ENCODE results near the gene MTSS2. TPM values are rescaled to one million over a fixed set of nuclear protein-coding genes. Genes with fewer than 3 reads are reported as not detected.

The MTSS2 gene
- total RNA-seq, 1 donor: 97.6 TPM

DNA sequence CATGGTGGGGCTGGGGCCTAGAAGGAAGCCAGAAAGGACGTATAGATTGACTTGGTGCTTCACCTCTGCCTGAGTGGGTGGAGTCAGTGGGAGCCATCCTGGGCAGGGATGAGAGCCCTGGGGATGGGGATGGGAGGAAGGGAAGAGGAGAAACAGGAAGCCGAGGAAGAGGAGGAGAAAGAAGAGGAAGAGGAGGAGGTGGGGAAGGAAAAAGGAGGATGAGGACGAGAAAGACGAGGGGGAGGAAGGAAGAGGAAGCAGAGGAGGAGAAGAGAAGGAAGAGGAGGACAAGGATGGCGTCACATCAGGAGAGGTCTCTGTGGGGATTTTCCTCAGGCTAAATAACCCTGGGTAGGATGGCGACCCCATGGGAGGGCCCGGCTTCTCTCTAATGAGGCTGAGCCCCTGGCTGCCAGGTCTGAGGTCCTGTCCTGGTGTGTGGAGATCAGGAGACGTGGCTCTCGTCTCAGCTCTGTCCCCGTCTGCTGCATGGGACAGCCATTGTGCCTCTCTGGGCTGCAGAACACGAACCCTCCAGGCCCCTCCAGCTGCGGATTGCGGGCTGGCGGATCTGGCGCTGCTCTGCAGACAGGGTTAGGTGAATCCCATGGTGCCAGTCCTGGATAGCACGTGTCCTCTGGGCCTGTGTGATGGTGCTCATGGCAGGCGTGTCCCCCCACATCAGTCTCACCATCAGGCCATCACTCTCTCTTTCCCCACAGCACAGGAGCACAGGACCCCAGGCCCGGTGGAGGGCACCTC is 35.5 kb upstream of the MTSS2 start:
- no peak for DNase-seq (ENCODE audit: low read depth)
- H3K4me3 ChIP-seq (ENCODE audit: low read depth, low read length): no peak overlapping the region
- TF ChIP-seq, protein P1, sequence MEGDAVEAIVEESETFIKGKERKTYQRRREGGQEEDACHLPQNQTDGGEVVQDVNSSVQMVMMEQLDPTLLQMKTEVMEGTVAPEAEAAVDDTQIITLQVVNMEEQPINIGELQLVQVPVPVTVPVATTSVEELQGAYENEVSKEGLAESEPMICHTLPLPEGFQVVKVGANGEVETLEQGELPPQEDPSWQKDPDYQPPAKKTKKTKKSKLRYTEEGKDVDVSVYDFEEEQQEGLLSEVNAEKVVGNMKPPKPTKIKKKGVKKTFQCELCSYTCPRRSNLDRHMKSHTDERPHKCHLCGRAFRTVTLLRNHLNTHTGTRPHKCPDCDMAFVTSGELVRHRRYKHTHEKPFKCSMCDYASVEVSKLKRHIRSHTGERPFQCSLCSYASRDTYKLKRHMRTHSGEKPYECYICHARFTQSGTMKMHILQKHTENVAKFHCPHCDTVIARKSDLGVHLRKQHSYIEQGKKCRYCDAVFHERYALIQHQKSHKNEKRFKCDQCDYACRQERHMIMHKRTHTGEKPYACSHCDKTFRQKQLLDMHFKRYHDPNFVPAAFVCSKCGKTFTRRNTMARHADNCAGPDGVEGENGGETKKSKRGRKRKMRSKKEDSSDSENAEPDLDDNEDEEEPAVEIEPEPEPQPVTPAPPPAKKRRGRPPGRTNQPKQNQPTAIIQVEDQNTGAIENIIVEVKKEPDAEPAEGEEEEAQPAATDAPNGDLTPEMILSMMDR (IDR thresholded peaks at IDR 0.05; ENCODE audit: insufficient read depth, low read depth, low read length): no peak

DNA sequence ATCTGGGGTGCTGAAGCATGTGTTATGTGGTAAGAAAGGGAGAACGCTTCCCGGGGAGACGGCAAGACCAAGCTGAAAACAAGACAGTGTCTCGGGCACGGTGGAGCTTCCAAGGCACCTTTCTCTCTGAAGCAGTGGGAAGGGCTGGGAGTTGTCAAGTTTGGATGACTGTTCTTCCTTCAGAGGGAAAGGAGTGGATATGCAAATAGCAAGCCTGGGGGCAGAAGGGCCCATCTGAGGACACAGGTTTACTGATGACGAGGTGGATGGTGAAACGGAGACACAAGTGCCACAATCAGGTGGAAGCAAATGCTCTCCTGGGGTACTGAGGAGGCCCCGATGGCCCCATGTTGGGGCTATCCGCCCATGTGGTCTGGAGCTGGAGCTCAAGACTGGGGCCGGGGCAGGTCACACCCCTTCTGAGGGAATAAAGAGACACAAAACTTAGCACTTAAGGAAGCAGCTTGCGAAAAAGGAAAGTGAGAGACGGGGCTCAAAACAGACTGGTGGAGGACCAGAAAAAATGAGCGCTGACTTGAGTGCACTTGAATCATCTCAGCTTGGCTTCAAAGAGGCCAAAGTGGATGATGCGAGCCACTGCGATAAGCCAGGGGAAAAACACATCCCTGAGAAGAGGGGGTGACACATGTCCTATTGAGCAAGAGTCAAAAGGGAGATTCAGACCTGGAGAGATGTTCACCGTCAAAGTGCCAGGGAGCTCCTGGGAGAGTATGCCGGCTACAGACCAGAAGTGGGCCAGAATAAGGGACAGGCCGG is 34.8 kb upstream of the MTSS2 start:
- TF ChIP-seq, protein P1 (IDR thresholded peaks at IDR 0.05; ENCODE audit: insufficient read depth, low read depth, low read length): no peak
- DNase-seq (ENCODE audit: low read depth): no peak
- no peak overlapping the region for H3K4me3 ChIP-seq (ENCODE audit: low read depth, low read length)

DNA sequence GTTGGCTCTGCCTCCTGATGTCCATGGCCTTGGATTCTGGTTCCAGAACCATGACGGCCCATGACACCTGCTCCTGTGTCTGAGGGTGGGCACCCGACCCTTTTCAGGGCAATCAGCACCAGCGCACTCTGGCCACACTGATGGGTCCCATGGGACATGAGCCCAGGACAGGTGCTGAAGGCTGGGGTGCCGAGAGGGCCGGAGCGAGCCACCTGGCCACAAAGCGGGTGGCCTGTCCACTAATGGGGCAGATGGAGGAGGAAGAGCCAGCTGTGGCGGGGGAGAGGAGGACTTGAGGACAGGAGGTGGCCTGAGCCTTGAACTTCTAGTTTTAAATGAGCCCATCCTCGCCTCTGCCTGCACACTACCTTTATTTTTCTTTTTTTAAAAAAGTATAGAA is 31.2 kb upstream of the MTSS2 start:
- TF ChIP-seq, protein P1 (IDR thresholded peaks at IDR 0.05; ENCODE audit: insufficient read depth, low read depth, low read length): no peak
- no peak overlapping the region for H3K4me3 ChIP-seq (ENCODE audit: low read depth, low read length)
- DNase-seq (ENCODE audit: low read depth): no peak

DNA sequence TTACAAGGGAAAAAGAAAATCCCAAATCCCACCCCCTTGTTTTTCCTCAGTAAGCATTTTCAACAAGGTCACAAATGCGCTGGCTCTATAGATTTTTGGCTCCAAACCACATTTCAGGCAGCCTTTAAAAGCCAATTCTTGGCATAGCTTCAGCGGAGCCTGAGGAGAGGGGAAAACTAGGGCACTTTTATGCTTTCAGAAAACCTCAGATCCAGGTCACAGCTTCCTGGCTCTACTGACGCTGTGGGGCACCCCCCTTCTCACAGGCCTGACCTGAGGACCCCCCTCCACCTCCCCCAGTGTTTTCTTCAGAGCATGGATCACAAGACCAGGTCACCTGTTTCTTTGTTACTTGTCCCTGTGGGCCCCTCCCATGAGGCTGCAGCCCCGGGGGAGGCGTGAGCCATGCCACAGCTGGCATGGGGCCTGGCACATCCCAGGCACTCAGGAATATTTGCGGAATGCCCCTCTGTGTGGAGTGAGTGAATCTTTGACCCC is 30.1 kb upstream of the MTSS2 start:
- peak; percentile 77 for DNase-seq (ENCODE audit: low read depth)
- TF ChIP-seq, protein P1 (IDR thresholded peaks at IDR 0.05; ENCODE audit: insufficient read depth, low read depth, low read length): no peak
- no peak overlapping the region for H3K4me3 ChIP-seq (ENCODE audit: low read depth, low read length)

DNA sequence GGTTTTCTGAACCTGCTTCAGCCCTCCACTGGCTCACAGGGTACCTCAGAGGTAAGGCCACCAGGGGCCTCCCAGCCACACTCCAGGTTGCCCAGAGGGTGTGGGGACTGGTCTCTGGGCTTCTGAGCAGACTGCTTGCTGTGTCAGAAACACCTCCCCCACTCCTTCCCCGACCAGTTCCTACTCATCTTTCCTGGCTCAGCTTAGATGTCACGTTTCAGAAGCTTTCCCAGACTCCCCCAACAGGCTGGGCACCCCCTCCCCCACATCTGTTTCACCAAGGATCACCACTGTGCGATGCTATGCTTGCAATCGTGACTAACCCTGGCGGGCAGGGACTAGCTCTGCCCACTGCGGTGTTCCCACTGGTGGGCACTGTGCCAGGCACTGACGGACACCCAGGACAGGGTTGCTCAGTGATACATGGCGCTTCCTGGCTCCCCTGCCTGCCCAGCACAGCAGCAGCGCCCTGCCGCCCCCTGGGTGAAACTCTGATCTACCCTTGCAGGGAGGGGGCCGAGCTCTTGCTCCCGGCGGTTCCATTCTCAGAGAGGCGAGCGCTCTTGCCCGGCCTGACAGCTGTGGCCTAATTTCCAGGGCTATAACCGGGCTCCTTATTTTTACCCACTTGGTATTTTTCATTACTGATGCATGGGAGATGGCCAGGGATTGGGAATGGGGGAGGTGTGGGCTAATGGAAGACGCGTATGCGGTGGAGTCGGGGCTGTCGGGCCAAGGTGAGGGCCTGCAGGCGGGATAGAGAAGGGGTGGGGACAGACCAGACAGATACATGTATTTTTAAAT is 29.4 kb upstream of the MTSS2 start:
- H3K4me3 ChIP-seq (ENCODE audit: low read depth, low read length): no peak overlapping the region
- DNase-seq (ENCODE audit: low read depth): peak; percentile 94
- TF ChIP-seq, protein P1 (IDR thresholded peaks at IDR 0.05; ENCODE audit: insufficient read depth, low read depth, low read length): peak; percentile 15

DNA sequence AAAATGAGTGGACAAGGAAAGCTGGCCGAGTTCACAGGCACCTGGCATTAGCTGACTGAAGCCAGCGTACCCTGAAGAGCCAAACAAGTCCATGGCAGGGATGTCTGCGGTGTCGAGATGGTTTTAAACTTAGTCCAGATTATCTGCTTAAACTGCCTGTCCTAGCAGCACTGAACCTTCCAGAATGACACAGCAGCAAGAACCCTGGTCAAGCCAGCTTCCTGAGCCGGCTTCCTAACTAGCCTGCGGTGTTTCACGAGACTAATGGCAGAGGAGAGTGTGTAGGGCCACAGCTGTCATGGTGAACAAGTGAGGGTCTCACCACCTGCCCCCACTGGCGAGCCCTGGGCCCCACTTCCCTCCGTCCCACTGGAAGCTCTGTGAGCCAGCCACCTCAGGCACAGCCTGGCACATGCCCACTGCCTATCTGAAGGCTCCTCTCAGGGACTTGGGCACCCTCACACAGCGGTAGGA is 28.8 kb upstream of the MTSS2 start:
- no peak for DNase-seq (ENCODE audit: low read depth)
- no peak overlapping the region for H3K4me3 ChIP-seq (ENCODE audit: low read depth, low read length)
- TF ChIP-seq, protein P1 (IDR thresholded peaks at IDR 0.05; ENCODE audit: insufficient read depth, low read depth, low read length): no peak

All from fibroblast of villous mesenchyme (primary cell).